Sigmoid colon (tissue), 7 donors: ENCODE measurements around the gene ARVCF. TPM values are rescaled to one million over a fixed set of nuclear protein-coding genes. Genes with fewer than 3 reads are reported as not detected.

Source experiments
- DNase-seq: peaks from one replicate; pipeline ENCODE4 v3.0.0-alpha.2; 2019
- H3K27ac ChIP-seq, 4 donors: fragments of 200-600 bp; sonication (generic); one replicate each; pipeline ENCODE4 v1.5.1; 2016 to 2019; ENCODE audit warnings: mild to moderate bottlenecking in 1 of 4
- H3K27me3 ChIP-seq, 3 donors: fragments of 200-600 bp; sonication (generic); one replicate each; pipeline ENCODE4 v1.5.1; 2019; ENCODE audit warnings: mild to moderate bottlenecking in 1 of 3
- H3K36me3 ChIP-seq, 4 donors: fragments of 200-600 bp; sonication (generic); one replicate each; pipeline ENCODE4 v1.5.1; 2016 to 2019
- H3K4me1 ChIP-seq, 4 donors: fragments of 200-600 bp; sonication (generic); one replicate each; pipeline ENCODE4 v1.5.1; 2017 to 2019
- H3K4me3 ChIP-seq, 4 donors: fragments of 200-600 bp; sonication (generic); one replicate each; pipeline ENCODE4 v1.5.1; 2017 to 2019; ENCODE audit warnings: mild to moderate bottlenecking in 2 of 4, moderate library complexity in 1 of 4
- H3K9me3 ChIP-seq, 4 donors: fragments of 200-600 bp in 3 of 4; sonication (generic) in 3 of 4; one replicate each; pipeline versions ENCODE4 v1.5.1 to v1.6.1; 2013 to 2019
- EP300 ChIP-seq, 4 donors: sonication (generic); formaldehyde crosslinking; IDR thresholded peaks; one replicate each; pipeline ENCODE4 v1.6.1; 2017; ENCODE audit warnings: antibody characterized with exemption in 4 of 4
- POLR2A ChIP-seq, 2 donors: fragments of 450-650 bp; IDR thresholded peaks; one replicate each; pipeline ENCODE4 v1.6.1; 2016; ENCODE audit warnings: antibody characterized with exemption in 2 of 2, mild to moderate bottlenecking in 2 of 2, moderate library complexity in 2 of 2
- POLR2AphosphoS5 ChIP-seq, 4 donors: sonication (generic); formaldehyde crosslinking; IDR thresholded peaks; one replicate each; pipeline ENCODE4 v1.6.1; 2017; ENCODE audit warnings: antibody characterized with exemption in 4 of 4
- WGBS, 2 donors: extraction: QIAGEN DNeasy Blood & Tissue Kit; methylation state at CpG; one replicate each; pipeline ENCODE4 v1.1.7; 2013; 5-methylcytosine and 5-hydroxymethylcytosine counted together
- intact Hi-C: fragments of 100-400 bp; cut with DNase I; formaldehyde crosslinking; loops from one replicate; pipeline ENCODE4 v1.15.1; 2023
- polyA plus RNA-seq, 3 donors: library from polyadenylated mRNA; stranded (reverse); fragments of 200-250 nt; gene quantifications; one replicate each; pipeline ENCODE4 v1.2.3, GENCODE V29; 2013
- total RNA-seq, 4 donors: library from RNA; depleted of rRNA; stranded (reverse); fragments of >200 nt; gene quantifications; one replicate each; pipeline ENCODE4 v1.1.0, GENCODE V29; 2016
- TF ChIP-seq, protein P1 (sequence below), 4 experiments: fragments of 450-650 bp in 3 of 4; fragments of 200-600 bp in 1 of 4; IDR thresholded peaks; one replicate each; pipeline ENCODE4 v1.5.1; 2016 to 2019; ENCODE audit warnings: antibody characterized with exemption in 4 of 4, mild to moderate bottlenecking in 3 of 4, moderate library complexity in 2 of 4
- donor health status: healthy with polysubstance abuse.
- donor health status: Bipolar disorder and iron deficiency.
- donor health status: healthy.

Gene ARVCF
- total and polyA plus RNA-seq, 7 donors = 3.9 to 33.8 (median 14.6) TPM

DNA sequence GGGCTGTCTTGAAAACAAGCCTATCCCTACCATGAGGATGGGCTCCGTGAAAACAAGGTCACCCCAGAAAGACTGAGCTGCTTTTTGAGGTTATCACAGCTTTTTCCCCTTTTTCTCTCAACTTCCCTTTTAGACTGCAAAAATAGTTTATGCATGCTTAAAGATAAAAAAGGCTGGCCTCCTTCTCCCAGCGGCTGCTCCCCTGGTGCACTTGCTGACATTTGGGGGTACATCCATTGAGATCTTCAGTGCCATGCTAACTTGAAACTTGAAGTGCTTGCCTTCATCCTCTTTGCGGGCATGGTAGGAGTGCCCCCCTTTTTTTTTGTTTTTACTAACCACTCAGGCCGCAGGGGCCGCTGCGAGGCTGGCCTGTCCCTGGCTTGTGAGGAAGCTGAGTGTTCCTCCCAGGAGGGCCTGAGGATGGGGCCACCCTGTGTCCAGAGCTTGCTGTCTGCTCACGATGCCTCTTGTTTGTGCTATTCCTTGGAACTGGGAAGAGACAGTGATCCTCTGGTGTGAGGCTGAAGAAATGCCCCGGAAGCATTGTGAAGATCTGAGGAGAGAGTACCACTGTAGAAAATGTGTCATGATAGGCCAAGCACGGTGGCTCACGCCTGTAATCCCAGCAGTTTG, 6.5 kb upstream of the ARVCF start:
- intact Hi-C loops = loop anchor here (5.0 kb wide), 2 partner anchors 94 to 109 kb away; partner anchors contain the start of genes RANBP1, TRMT2A and ZDHHC8
- no peaks in the 10 kb centered on the region for H3K9me3 ChIP-seq
- no peaks in the 10 kb centered on the region for H3K27me3 ChIP-seq
- no peak overlapping the region for H3K27ac ChIP-seq
- 70 to 81% methylated on average over 10 of the region's 10 CpGs for WGBS, 2 donors
- H3K4me3 ChIP-seq = no peak overlapping the region
- H3K36me3 ChIP-seq = no peaks in the 10 kb centered on the region
- peak; percentile 55 for DNase-seq
- peaks cover 0 to 29% (median 20%) of the 10 kb centered on the region in 4 donors for H3K4me1 ChIP-seq
- no peak for TF ChIP-seq EP300 (IDR thresholded peaks at IDR 0.05)
- TF ChIP-seq, protein P1, sequence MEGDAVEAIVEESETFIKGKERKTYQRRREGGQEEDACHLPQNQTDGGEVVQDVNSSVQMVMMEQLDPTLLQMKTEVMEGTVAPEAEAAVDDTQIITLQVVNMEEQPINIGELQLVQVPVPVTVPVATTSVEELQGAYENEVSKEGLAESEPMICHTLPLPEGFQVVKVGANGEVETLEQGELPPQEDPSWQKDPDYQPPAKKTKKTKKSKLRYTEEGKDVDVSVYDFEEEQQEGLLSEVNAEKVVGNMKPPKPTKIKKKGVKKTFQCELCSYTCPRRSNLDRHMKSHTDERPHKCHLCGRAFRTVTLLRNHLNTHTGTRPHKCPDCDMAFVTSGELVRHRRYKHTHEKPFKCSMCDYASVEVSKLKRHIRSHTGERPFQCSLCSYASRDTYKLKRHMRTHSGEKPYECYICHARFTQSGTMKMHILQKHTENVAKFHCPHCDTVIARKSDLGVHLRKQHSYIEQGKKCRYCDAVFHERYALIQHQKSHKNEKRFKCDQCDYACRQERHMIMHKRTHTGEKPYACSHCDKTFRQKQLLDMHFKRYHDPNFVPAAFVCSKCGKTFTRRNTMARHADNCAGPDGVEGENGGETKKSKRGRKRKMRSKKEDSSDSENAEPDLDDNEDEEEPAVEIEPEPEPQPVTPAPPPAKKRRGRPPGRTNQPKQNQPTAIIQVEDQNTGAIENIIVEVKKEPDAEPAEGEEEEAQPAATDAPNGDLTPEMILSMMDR (IDR thresholded peaks at IDR 0.05) = no peak
- no peak for TF ChIP-seq POLR2AphosphoS5 (IDR thresholded peaks at IDR 0.05)
- TF ChIP-seq POLR2A (IDR thresholded peaks at IDR 0.05) = no peak

GRCh38 chr22:20022231-20022977, 5.8 kb upstream of the ARVCF start:
- TF ChIP-seq, protein P1 (IDR thresholded peaks at IDR 0.05) = no peak
- no peak for TF ChIP-seq POLR2AphosphoS5 (IDR thresholded peaks at IDR 0.05)
- TF ChIP-seq POLR2A (IDR thresholded peaks at IDR 0.05) = no peak
- TF ChIP-seq EP300 (IDR thresholded peaks at IDR 0.05) = no peak
- 88 to 92% methylated on average over 11 of the region's 11 CpGs for WGBS, 2 donors
- peaks cover 0 to 30% (median 23%) of the 10 kb centered on the region in 4 donors for H3K4me1 ChIP-seq
- H3K9me3 ChIP-seq = no peaks in the 10 kb centered on the region
- H3K27ac ChIP-seq = peak overlapping the region; percentile 88 to 91 (median 88)
- H3K4me3 ChIP-seq = peak overlapping the region in 3 of 4 donors; percentile 94 to 98 (median 95)
- no peaks in the 10 kb centered on the region for H3K27me3 ChIP-seq
- H3K36me3 ChIP-seq = no peaks in the 10 kb centered on the region
- DNase-seq = peak; percentile 51
- intact Hi-C loops = loop anchor here (5.0 kb wide), 2 partner anchors 95 to 110 kb away; partner anchors contain the start of genes RANBP1, TRMT2A and ZDHHC8

- intact Hi-C loops = loop anchor here (2.0 to 5.0 kb wide), 3 partner anchors 59 to 111 kb away; partner anchors contain the start of genes DGCR8, RANBP1, TRMT2A and ZDHHC8
- Histone ChIP-seq H3K36me3 (no peaks in the 10 kb centered on the region), H3K9me3 (no peaks in the 10 kb centered on the region), H3K27me3 (no peaks in the 10 kb centered on the region), H3K27ac (peak overlapping the region; percentile 88 to 91 (median 88)), H3K4me1 (peaks cover 0 to 36% (median 29%) of the 10 kb centered on the region in 4 donors), H3K4me3 (peak overlapping the region; percentile 94 to 99 (median 96))
- peak in 1 of 4 donors; percentile 36 for TF ChIP-seq EP300 (IDR thresholded peaks at IDR 0.05)
- TF ChIP-seq, protein P1 (IDR thresholded peaks at IDR 0.05) = no peak
- peak in 1 of 2 donors; percentile 8 for TF ChIP-seq POLR2A (IDR thresholded peaks at IDR 0.05)
- peak in 3 of 4 donors; percentile 6 to 63 (median 18) for TF ChIP-seq POLR2AphosphoS5 (IDR thresholded peaks at IDR 0.05)
- peak; percentile 80 for DNase-seq
- 2 to 5% methylated on average over 36 of the region's 36 CpGs for WGBS, 2 donors
Observed at GRCh38 chr22:20021196-20022181, 4.9 kb upstream of the ARVCF start.

- Histone ChIP-seq H3K4me1 (peaks cover 0 to 43% (median 34%) of the 10 kb centered on the region in 4 donors), H3K27ac (peak within 1 kb of the TSS; percentile 88 to 91 (median 88)), H3K4me3 (peak within 1 kb of the TSS; percentile 94 to 99 (median 96)), H3K36me3 (no peaks in the 10 kb centered on the region), H3K9me3 (no peaks in the 10 kb centered on the region), H3K27me3 (no peaks in the 10 kb centered on the region)
- WGBS, 2 donors = 0% methylated on average over 61 of the region's 61 CpGs
- peak; percentile 94 for DNase-seq
- intact Hi-C loops = loop anchor here (2.0 to 5.0 kb wide), 3 partner anchors 60 to 112 kb away; partner anchors contain the start of genes DGCR8, RANBP1, TRMT2A and ZDHHC8
- peak in 1 of 2 donors; percentile 16 for TF ChIP-seq POLR2A (IDR thresholded peaks at IDR 0.05)
- TF ChIP-seq POLR2AphosphoS5 (IDR thresholded peaks at IDR 0.05) = peak; percentile 32 to 88 (median 75)
- TF ChIP-seq EP300 (IDR thresholded peaks at IDR 0.05) = no peak
- TF ChIP-seq, protein P1 (IDR thresholded peaks at IDR 0.05) = no peak
Observed at GRCh38 chr22:20020533-20021195, 4.0 kb upstream of the ARVCF start, which contains the start of gene TANGO2. Gene TANGO2 (plus strand): TSS chr22:20021110. CDS start chr22:20036799, 15,689 bp downstream.
